SK-N-SH (cell line): ENCODE data around the gene PPP1R9A. TPM values are rescaled to one million over a fixed set of nuclear protein-coding genes. Genes with fewer than 3 reads are reported as not detected.

Experiments used
- CTCF ChIA-PET: fragments of 300-600, 350-600 bp; formaldehyde crosslinking; extraction: SDS; loops from one replicate; lab custom pipeline; 2021; lab: Yijun Ruan, JAX
- POLR2A ChIA-PET: fragments of 350-600 bp; sonication (Branson Sonifier 250); formaldehyde crosslinking; extraction: SDS; loops from one replicate; lab custom pipeline; 2020; ENCODE audit warnings: antibody characterized with exemption, inconsistent platforms; lab: Yijun Ruan, JAX
- DNase-seq: peaks from one replicate; pipeline ENCODE4 v3.0.0; 2012
- H2AFZ ChIP-seq: fragments of 200-600 bp; sonication (generic); 2 replicates; pipeline ENCODE4 v1.8.1; 2016; ENCODE audit warnings: antibody characterized with exemption, mild to moderate bottlenecking, low read depth
- H3F3A ChIP-seq: fragments of 200-600 bp; sonication (generic); replicated peaks from 2 replicates; pipeline ENCODE3; 2016; ENCODE audit warnings: antibody characterized with exemption, mild to moderate bottlenecking; ENCODE audit not compliant: insufficient read depth
- H3K27ac ChIP-seq, 2 experiments: fragments of 200-500 bp in 1 of 2; fragments of 200-600 bp in 1 of 2; sonication (Bioruptor generic) in 1 of 2; sonication (generic), shearing (Covaris generic) in 1 of 2; 2 replicates each; pipeline versions ENCODE4 v1.5.1 to v1.6.1; 2014 to 2016; ENCODE audit warnings: low read depth in 2 of 2, inconsistent platforms in 1 of 2, low read length in 1 of 2, mild to moderate bottlenecking in 1 of 2, mixed read lengths in 1 of 2
- H3K27me3 ChIP-seq: fragments of 200-600 bp; sonication (generic), shearing (Covaris generic); 2 replicates; pipeline ENCODE4 v1.6.1; 2016; ENCODE audit warnings: mixed run types; ENCODE audit not compliant: insufficient read depth
- H3K36me3 ChIP-seq, 2 experiments: fragments of 200-500 bp in 1 of 2; fragments of 200-600 bp in 1 of 2; sonication (Bioruptor generic) in 1 of 2; sonication (generic) in 1 of 2; replicated peaks in 1 of 2; 2 replicates each; pipeline versions ENCODE3 to v1.5.1; 2014 to 2016; ENCODE audit warnings: low read length in 1 of 2, mild to moderate bottlenecking in 1 of 2; ENCODE audit not compliant: insufficient read depth in 2 of 2, control insufficient read depth in 1 of 2
- H3K4me1 ChIP-seq, 2 experiments: fragments of 200-500 bp in 1 of 2; fragments of 200-600 bp in 1 of 2; sonication (Bioruptor generic) in 1 of 2; sonication (generic), shearing (Covaris generic) in 1 of 2; 2 replicates each; pipeline versions ENCODE4 v1.5.1 to v1.6.1; 2014 to 2016; ENCODE audit warnings: low read depth in 1 of 2, low read length in 1 of 2, mixed run types in 1 of 2; ENCODE audit not compliant: insufficient read depth in 2 of 2, control insufficient read depth in 1 of 2
- H3K4me2 ChIP-seq: fragments of 200-600 bp; sonication (generic), shearing (Covaris generic); 2 replicates; pipeline ENCODE4 v1.6.1; 2017; ENCODE audit warnings: mixed run types
- H3K4me3 ChIP-seq, 2 experiments: fragments of 200-500 bp in 1 of 2; fragments of 200-600 bp in 1 of 2; sonication (Bioruptor generic) in 1 of 2; sonication (generic), shearing (Covaris generic) in 1 of 2; 2 replicates each; pipeline versions ENCODE4 v1.5.1 to v1.8.1; 2014 to 2016; ENCODE audit warnings: low read depth in 2 of 2, inconsistent platforms in 1 of 2, low read length in 1 of 2, mild to moderate bottlenecking in 1 of 2, mixed read lengths in 1 of 2, moderate library complexity in 1 of 2
- H3K79me2 ChIP-seq: fragments of 200-600 bp; sonication (generic); 2 replicates; pipeline ENCODE4 v1.8.1; 2017; ENCODE audit warnings: mild to moderate bottlenecking; ENCODE audit not compliant: insufficient read depth
- H3K9ac ChIP-seq: fragments of 200-600 bp; sonication (generic); 2 replicates; pipeline ENCODE4 v1.6.1; 2017; ENCODE audit warnings: mixed run types
- H3K9me2 ChIP-seq: fragments of 200-600 bp; sonication (generic); 2 replicates; pipeline ENCODE4 v1.6.1; 2017; ENCODE audit warnings: mixed run types
- H3K9me3 ChIP-seq: fragments of 200-600 bp; sonication (generic); 2 replicates; pipeline ENCODE4 v1.6.1; 2017; ENCODE audit warnings: mixed run types, mild to moderate bottlenecking, moderate library complexity
- H4K20me1 ChIP-seq: fragments of 200-600 bp; sonication (generic); 2 replicates; pipeline ENCODE4 v1.6.1; 2017; ENCODE audit warnings: mild to moderate bottlenecking, mixed run types; ENCODE audit not compliant: insufficient read depth
- CHD2 ChIP-seq: fragments of 150-350 bp; IDR thresholded peaks from 2 replicates; pipeline ENCODE4 v1.6.1; 2018; ENCODE audit warnings: low read length; ENCODE audit not compliant: partially characterized antibody
- EP300 ChIP-seq, 2 experiments: IDR thresholded peaks; 2 replicates each; pipeline versions ENCODE4 v1.4.0 to v1.6.1; 2012; ENCODE audit warnings: borderline replicate concordance in 1 of 2, low read depth in 1 of 2, low read length in 1 of 2
- EZH2phosphoT487 ChIP-seq: fragments of 200-600 bp; sonication (generic); IDR thresholded peaks from 2 replicates; pipeline ENCODE4 v1.6.1; 2017; ENCODE audit warnings: low read depth, mixed run types, mild to moderate bottlenecking, antibody characterized with exemption, moderate library complexity, borderline replicate concordance
- FOSL2 ChIP-seq: IDR thresholded peaks from 2 replicates; pipeline ENCODE4 v1.4.0; 2012; ENCODE audit warnings: low read depth, mild to moderate bottlenecking, moderate library complexity, borderline replicate concordance
- FOXJ3 ChIP-seq: sonication (generic); formaldehyde crosslinking; IDR thresholded peaks from 2 replicates; pipeline ENCODE4 v1.5.1; 2020; ENCODE audit warnings: mild to moderate bottlenecking, missing genetic modification reagents
- FOXM1 ChIP-seq: IDR thresholded peaks from 2 replicates; pipeline ENCODE4 v1.4.0; 2012; ENCODE audit warnings: low read depth, mild to moderate bottlenecking
- GABPA ChIP-seq: IDR thresholded peaks from 2 replicates; pipeline ENCODE4 v1.4.0; 2012; ENCODE audit warnings: low read depth, mild to moderate bottlenecking
- GATA2 ChIP-seq: sonication (generic); formaldehyde crosslinking; IDR thresholded peaks from 2 replicates; pipeline ENCODE4 v1.5.0; 2020; ENCODE audit warnings: mild to moderate bottlenecking, missing genetic modification reagents
- MXI1 ChIP-seq: IDR thresholded peaks from 2 replicates; pipeline ENCODE4 v1.6.1; 2012; ENCODE audit warnings: mild to moderate bottlenecking, low read depth, low read length, improper control_type of control experiment
- NFIC ChIP-seq: IDR thresholded peaks from 2 replicates; pipeline ENCODE4 v1.4.0; 2012; ENCODE audit warnings: borderline replicate concordance
- POLR2AphosphoS5 ChIP-seq: IDR thresholded peaks from 2 replicates; pipeline ENCODE4 v1.6.1; 2012; ENCODE audit warnings: low read depth, low read length
- RAD21 ChIP-seq: IDR thresholded peaks from 2 replicates; pipeline ENCODE4 v1.6.1; 2012; ENCODE audit warnings: mild to moderate bottlenecking, low read length
- RFX5 ChIP-seq: IDR thresholded peaks from 2 replicates; pipeline ENCODE4 v1.6.1; 2012; ENCODE audit warnings: mild to moderate bottlenecking, improper control_type of control experiment, low read length
- RXRA ChIP-seq: IDR thresholded peaks from 2 replicates; pipeline ENCODE4 v1.4.0; 2012; ENCODE audit warnings: low read depth, mild to moderate bottlenecking, borderline replicate concordance
- SIN3A ChIP-seq: IDR thresholded peaks from 2 replicates; pipeline ENCODE4 v1.6.1; 2012; ENCODE audit warnings: low read depth, mild to moderate bottlenecking, low read length, moderate library complexity, borderline replicate concordance
- TCF12 ChIP-seq: IDR thresholded peaks from 2 replicates; pipeline ENCODE4 v1.4.0; 2012
- WGBS: methylation state at CpG from one replicate; pipeline ENCODE4 v1.1.6; 2017; ENCODE audit warnings: low lambda C conversion rate; 5-methylcytosine and 5-hydroxymethylcytosine counted together
- polyA plus RNA-seq, 3 experiments: library from polyadenylated mRNA; depleted of rRNA; stranded (reverse); fragments of >200 nt; gene quantifications; 2 replicates each; pipeline ENCODE4 v1.2.3, GENCODE V29; 2012
- TF ChIP-seq, protein P1 (sequence below): IDR thresholded peaks from 2 replicates; pipeline ENCODE4 v1.4.0; 2012; ENCODE audit warnings: low read depth
- TF ChIP-seq, protein P2 (sequence below): fragments of 200-600 bp; sonication (generic); IDR thresholded peaks from 2 replicates; pipeline ENCODE4 v1.6.1; 2017; ENCODE audit warnings: antibody characterized with exemption, mild to moderate bottlenecking, moderate library complexity
- TF ChIP-seq, protein P3 (sequence below): fragments of 150-350 bp; IDR thresholded peaks from 2 replicates; pipeline ENCODE4 v1.6.1; 2016; ENCODE audit warnings: mild to moderate bottlenecking, low read depth, low read length
- TF ChIP-seq, protein P4 (sequence below): IDR thresholded peaks from 2 replicates; pipeline ENCODE4 v1.4.0; 2012; ENCODE audit warnings: low read depth, borderline replicate concordance

Gene PPP1R9A
- polyA plus RNA-seq, 1 of the 3 experiments (the other 2 are of a cell fraction), result 0.30 TPM

DNA sequence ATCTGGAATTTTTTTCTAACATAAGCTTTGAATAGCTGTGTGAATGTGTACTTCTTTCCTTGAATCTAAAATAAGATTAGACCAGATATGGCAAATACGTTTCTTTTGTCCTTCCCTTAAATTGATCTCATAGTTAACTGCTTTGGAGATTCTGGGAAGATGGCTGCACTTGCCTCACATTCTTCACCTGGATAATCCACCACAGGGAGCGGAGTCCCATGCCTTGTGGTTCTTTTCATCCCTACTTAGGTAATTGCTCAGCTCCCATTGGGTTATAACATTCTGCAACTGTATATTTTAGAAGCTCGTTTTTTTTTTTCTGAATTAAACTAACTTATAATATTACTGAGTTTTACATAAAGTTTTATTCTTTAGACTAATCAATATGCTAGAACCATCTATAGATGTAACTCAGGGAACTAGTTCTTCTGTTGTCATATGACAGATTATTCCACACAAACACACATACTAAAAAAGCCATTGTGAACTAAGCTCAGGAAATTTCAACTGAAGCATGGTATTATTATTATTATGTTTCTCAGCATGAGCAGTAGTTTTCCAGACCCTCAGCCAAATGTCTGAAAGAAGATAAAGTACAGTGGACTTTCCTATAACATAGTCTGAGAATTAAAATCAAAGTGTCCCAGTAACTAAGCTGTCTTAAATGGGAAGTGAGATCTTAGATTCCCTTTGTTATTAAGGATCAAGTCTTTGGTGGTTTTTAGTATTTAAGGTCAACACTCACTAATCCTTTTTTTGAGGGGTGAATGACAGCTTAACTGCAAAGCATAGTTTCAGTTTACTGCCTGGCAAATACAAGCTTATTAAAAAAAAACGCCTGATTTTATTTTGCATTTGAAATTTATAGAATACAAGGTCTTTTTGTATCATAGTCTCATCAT, 182.3 kb downstream of the PPP1R9A start:
- ChIA-PET CTCF (interaction anchor here (0.6 to 1.5 kb wide), 3 partner anchors 16 to 437 kb away, joined by 3 to 4 read pairs (median 3); no protein-coding TSS in a partner anchor), POLR2A (no interaction called here)
- Histone ChIP-seq H3K27ac (no peak overlapping the region), H2AFZ (no peak overlapping the region), H4K20me1 (no peaks in the 10 kb centered on the region), H3K36me3 (no peaks in the 10 kb centered on the region), H3K27me3 (no peaks in the 10 kb centered on the region; the same call in 1 of the 2 replicates), H3K4me2 (no peak overlapping the region), H3F3A (no peaks in the 10 kb centered on the region), H3K79me2 (no peaks in the 10 kb centered on the region), H3K9me3 (no peaks in the 10 kb centered on the region; the same call in 1 of the 2 replicates), H3K4me1 (no peaks in the 10 kb centered on the region), H3K9ac (no peak overlapping the region), H3K4me3 (no peak overlapping the region), H3K9me2 (0 out of 2 replicates have a peak, but pooled peaks cover 5% of the 10 kb centered on the region)
- TF ChIP-seq, protein P1, sequence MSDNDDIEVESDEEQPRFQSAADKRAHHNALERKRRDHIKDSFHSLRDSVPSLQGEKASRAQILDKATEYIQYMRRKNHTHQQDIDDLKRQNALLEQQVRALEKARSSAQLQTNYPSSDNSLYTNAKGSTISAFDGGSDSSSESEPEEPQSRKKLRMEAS, result no peak
- TF ChIP-seq EZH2phosphoT487 (no peak), TCF12 (no peak), SIN3A (no peak), RAD21 (no peak), FOSL2 (no peak), FOXJ3 (CRISPR knock-in tag) (no peak), CHD2 (no peak), RFX5 (no peak), MXI1 (no peak), POLR2AphosphoS5 (no peak), GABPA (no peak), EP300 (IDR thresholded peaks at IDR 0.05; ENCODE audit: borderline replicate concordance in 1 of 2, low read depth in 1 of 2, low read length in 1 of 2) (no peak), FOXM1 (no peak), RXRA (no peak), GATA2 (no peak), NFIC (no peak)
- TF ChIP-seq, protein P2, sequence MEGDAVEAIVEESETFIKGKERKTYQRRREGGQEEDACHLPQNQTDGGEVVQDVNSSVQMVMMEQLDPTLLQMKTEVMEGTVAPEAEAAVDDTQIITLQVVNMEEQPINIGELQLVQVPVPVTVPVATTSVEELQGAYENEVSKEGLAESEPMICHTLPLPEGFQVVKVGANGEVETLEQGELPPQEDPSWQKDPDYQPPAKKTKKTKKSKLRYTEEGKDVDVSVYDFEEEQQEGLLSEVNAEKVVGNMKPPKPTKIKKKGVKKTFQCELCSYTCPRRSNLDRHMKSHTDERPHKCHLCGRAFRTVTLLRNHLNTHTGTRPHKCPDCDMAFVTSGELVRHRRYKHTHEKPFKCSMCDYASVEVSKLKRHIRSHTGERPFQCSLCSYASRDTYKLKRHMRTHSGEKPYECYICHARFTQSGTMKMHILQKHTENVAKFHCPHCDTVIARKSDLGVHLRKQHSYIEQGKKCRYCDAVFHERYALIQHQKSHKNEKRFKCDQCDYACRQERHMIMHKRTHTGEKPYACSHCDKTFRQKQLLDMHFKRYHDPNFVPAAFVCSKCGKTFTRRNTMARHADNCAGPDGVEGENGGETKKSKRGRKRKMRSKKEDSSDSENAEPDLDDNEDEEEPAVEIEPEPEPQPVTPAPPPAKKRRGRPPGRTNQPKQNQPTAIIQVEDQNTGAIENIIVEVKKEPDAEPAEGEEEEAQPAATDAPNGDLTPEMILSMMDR, result no peak
- TF ChIP-seq, protein P3, sequence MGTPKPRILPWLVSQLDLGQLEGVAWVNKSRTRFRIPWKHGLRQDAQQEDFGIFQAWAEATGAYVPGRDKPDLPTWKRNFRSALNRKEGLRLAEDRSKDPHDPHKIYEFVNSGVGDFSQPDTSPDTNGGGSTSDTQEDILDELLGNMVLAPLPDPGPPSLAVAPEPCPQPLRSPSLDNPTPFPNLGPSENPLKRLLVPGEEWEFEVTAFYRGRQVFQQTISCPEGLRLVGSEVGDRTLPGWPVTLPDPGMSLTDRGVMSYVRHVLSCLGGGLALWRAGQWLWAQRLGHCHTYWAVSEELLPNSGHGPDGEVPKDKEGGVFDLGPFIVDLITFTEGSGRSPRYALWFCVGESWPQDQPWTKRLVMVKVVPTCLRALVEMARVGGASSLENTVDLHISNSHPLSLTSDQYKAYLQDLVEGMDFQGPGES, result no peak
- TF ChIP-seq, protein P4, sequence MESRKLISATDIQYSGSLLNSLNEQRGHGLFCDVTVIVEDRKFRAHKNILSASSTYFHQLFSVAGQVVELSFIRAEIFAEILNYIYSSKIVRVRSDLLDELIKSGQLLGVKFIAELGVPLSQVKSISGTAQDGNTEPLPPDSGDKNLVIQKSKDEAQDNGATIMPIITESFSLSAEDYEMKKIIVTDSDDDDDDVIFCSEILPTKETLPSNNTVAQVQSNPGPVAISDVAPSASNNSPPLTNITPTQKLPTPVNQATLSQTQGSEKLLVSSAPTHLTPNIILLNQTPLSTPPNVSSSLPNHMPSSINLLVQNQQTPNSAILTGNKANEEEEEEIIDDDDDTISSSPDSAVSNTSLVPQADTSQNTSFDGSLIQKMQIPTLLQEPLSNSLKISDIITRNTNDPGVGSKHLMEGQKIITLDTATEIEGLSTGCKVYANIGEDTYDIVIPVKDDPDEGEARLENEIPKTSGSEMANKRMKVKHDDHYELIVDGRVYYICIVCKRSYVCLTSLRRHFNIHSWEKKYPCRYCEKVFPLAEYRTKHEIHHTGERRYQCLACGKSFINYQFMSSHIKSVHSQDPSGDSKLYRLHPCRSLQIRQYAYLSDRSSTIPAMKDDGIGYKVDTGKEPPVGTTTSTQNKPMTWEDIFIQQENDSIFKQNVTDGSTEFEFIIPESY, result no peak
- 16% methylated on average over 4 of the region's 4 CpGs for WGBS
- no peak for DNase-seq
